ENCODE results near the gene NLK. TPM values are rescaled to one million over a fixed set of nuclear protein-coding genes. Genes with fewer than 3 reads are reported as not detected.

NLK gene
- total RNA-seq, 2 experiments from 2014 or later = 18.1 to 27.8 TPM

DNA sequence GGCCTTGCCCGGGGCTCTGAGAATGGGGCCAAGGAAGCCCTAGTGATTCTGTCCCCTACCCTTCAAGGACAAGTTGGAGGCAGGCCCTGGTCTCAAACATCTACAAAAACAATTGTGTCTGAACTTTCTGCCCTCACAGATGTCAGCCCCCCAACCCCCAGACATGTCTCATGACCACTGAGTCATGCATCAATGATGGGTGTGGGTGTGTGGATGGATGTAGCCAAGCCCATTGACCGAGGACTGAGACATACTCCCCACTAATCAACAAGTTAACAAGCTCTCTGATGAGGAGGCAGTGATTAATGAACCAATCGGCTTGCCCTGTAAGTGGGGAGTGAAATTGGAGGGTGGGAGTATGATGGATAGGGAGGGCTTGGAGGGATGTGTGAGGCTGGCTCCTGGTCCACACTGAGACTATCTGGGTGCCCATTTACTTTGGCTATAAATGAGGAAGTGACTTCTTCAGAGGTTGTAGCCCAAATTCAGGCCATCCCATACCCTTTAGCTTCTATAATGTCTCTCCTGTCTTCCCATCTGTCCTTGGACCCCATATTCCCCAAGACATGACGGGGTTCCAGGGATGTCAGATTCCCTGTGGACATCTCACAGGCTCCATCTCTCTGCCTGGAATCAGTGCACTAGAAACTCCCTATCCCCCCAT, 179.4 kb downstream of the NLK start:
- no peaks in the 10 kb centered on the region for H3K9me2 ChIP-seq (ENCODE audit: insufficient read depth, low read length)
- BruUV-seq (replicated peaks) = no TSS peak
- no peaks in the 10 kb centered on the region for H3K36me3 ChIP-seq (ENCODE audit: insufficient read depth, low read length)
- ChIA-PET CTCF (ENCODE audit: unreplicated experiment) (no interaction called here), POLR2A (no interaction called here)
- intact Hi-C loops (cut with micrococcal nuclease; ENCODE audit: unreplicated experiment) = no loop called here
- H3K4me1 ChIP-seq (ENCODE audit: insufficient read depth, low read length, poor library complexity, severe bottlenecking) = no peaks in the 10 kb centered on the region
- H3K4me3 ChIP-seq (ENCODE audit: low read depth, low read length, poor library complexity, severe bottlenecking) = no peak overlapping the region
- no peaks in the 10 kb centered on the region for H4K20me1 ChIP-seq (ENCODE audit: insufficient read depth, low read length)
- H3K4me2 ChIP-seq (ENCODE audit: low read length) = no peak overlapping the region
- H3K79me2 ChIP-seq (ENCODE audit: insufficient read depth, low read depth, low read length) = no peaks in the 10 kb centered on the region
- H2AFZ ChIP-seq (ENCODE audit: low read length) = no peak overlapping the region
- no peak for DNase-seq (ENCODE audit: low spot score)
- no peaks in the 10 kb centered on the region for H3K9me3 ChIP-seq (ENCODE audit: low read length)
- TF ChIP-seq EZH2phosphoT487 (IDR thresholded peaks at IDR 0.05; ENCODE audit: borderline replicate concordance, low read depth, low read length) = no peak
- TF ChIP-seq, protein P1, sequence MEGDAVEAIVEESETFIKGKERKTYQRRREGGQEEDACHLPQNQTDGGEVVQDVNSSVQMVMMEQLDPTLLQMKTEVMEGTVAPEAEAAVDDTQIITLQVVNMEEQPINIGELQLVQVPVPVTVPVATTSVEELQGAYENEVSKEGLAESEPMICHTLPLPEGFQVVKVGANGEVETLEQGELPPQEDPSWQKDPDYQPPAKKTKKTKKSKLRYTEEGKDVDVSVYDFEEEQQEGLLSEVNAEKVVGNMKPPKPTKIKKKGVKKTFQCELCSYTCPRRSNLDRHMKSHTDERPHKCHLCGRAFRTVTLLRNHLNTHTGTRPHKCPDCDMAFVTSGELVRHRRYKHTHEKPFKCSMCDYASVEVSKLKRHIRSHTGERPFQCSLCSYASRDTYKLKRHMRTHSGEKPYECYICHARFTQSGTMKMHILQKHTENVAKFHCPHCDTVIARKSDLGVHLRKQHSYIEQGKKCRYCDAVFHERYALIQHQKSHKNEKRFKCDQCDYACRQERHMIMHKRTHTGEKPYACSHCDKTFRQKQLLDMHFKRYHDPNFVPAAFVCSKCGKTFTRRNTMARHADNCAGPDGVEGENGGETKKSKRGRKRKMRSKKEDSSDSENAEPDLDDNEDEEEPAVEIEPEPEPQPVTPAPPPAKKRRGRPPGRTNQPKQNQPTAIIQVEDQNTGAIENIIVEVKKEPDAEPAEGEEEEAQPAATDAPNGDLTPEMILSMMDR (conservative IDR thresholded peaks at IDR 0.05; ENCODE audit: low read length) = no peak
- H3K27ac ChIP-seq (ENCODE audit: low read depth, low read length, poor library complexity, severe bottlenecking) = no peak overlapping the region

DNA sequence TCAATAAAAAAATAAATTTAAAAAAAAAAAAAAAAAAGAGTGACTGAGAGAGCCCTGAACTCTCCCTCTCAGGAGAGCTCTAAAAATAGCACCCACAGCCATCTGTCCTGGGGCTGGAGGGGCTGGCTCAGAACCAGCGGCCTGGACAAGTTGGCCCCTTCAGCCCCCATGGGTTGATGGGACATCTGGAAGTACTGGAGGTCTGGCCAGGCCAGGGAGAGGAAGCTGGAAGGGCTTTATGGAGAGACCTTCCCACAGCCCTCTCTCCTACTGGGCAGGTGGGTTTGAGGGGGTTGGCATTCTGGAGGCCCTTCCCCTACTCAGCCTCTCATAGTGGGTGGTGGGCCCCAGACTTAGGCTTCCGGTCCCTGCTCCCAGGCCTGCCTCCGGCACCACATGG, 182.8 kb downstream of the NLK start:
- H3K9me3 ChIP-seq (ENCODE audit: low read length) = no peaks in the 10 kb centered on the region
- H2AFZ ChIP-seq (ENCODE audit: low read length) = no peak overlapping the region
- no peaks in the 10 kb centered on the region for H3K36me3 ChIP-seq (ENCODE audit: insufficient read depth, low read length)
- H3K4me3 ChIP-seq (ENCODE audit: low read depth, low read length, poor library complexity, severe bottlenecking) = no peak overlapping the region
- CTCF ChIA-PET (ENCODE audit: unreplicated experiment) = no interaction called here
- no peaks in the 10 kb centered on the region for H3K79me2 ChIP-seq (ENCODE audit: insufficient read depth, low read depth, low read length)
- intact Hi-C loops (cut with micrococcal nuclease; ENCODE audit: unreplicated experiment) = no loop called here
- POLR2A ChIA-PET = no interaction called here
- H4K20me1 ChIP-seq (ENCODE audit: insufficient read depth, low read length) = no peaks in the 10 kb centered on the region
- DNase-seq (ENCODE audit: low spot score) = no peak
- H3K4me1 ChIP-seq (ENCODE audit: insufficient read depth, low read length, poor library complexity, severe bottlenecking) = no peaks in the 10 kb centered on the region
- H3K9me2 ChIP-seq (ENCODE audit: insufficient read depth, low read length) = no peaks in the 10 kb centered on the region
- no peak overlapping the region for H3K4me2 ChIP-seq (ENCODE audit: low read length)
- H3K27ac ChIP-seq (ENCODE audit: low read depth, low read length, poor library complexity, severe bottlenecking) = no peak overlapping the region
- no TSS peak for BruUV-seq (replicated peaks)
- no peak for TF ChIP-seq EZH2phosphoT487 (IDR thresholded peaks at IDR 0.05; ENCODE audit: borderline replicate concordance, low read depth, low read length)
- TF ChIP-seq, protein P1 (conservative IDR thresholded peaks at IDR 0.05; ENCODE audit: low read length) = no peak

DNA sequence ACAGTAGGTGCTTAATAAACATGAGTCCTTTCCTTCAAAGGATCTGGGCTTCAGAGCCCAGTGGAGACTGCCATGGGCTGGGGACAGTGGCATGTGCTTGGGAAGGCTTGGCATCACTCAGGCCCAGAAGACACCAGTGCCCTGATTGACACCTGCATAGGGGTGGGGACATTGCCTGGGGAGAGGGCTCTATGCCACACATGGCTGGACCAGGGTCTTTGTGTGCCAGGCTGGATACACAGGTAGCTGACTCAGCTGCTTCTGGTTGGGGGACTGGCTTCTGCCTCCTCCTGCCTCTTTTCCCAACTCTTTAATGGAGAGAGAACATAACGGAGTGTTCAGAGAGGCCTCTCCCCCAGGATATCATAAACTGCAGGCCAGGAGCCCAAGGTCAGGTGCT, 183.4 kb downstream of the NLK start:
- DNase-seq (ENCODE audit: low spot score) = no peak
- Histone ChIP-seq H3K27ac (ENCODE audit: low read depth, low read length, poor library complexity, severe bottlenecking) (no peak overlapping the region), H3K79me2 (ENCODE audit: insufficient read depth, low read depth, low read length) (no peaks in the 10 kb centered on the region), H3K36me3 (ENCODE audit: insufficient read depth, low read length) (no peaks in the 10 kb centered on the region), H3K9me3 (ENCODE audit: low read length) (no peaks in the 10 kb centered on the region), H3K4me3 (ENCODE audit: low read depth, low read length, poor library complexity, severe bottlenecking) (no peak overlapping the region), H4K20me1 (ENCODE audit: insufficient read depth, low read length) (no peaks in the 10 kb centered on the region), H2AFZ (ENCODE audit: low read length) (no peak overlapping the region), H3K4me2 (ENCODE audit: low read length) (no peak overlapping the region), H3K4me1 (ENCODE audit: insufficient read depth, low read length, poor library complexity, severe bottlenecking) (no peaks in the 10 kb centered on the region), H3K9me2 (ENCODE audit: insufficient read depth, low read length) (no peaks in the 10 kb centered on the region)
- intact Hi-C loops (cut with micrococcal nuclease; ENCODE audit: unreplicated experiment) = no loop called here
- BruUV-seq (replicated peaks) = no TSS peak
- TF ChIP-seq EZH2phosphoT487 (IDR thresholded peaks at IDR 0.05; ENCODE audit: borderline replicate concordance, low read depth, low read length) = no peak
- TF ChIP-seq, protein P1 (conservative IDR thresholded peaks at IDR 0.05; ENCODE audit: low read length) = no peak
- ChIA-PET CTCF (ENCODE audit: unreplicated experiment) (no interaction called here), POLR2A (no interaction called here)

Measured in OCI-LY7 (cell line).